GM23338 (cell line): ENCODE results near the gene EPHB6.

Source experiments
- EZH2 ChIP-seq: fragments of 200-600 bp; sonication (generic); IDR thresholded peaks from one replicate; pipeline ENCODE4 v1.8.0; 2017; ENCODE audit warnings: antibody characterized with exemption, mild to moderate bottlenecking, low read depth; ENCODE audit not compliant: unreplicated experiment
- JUNB ChIP-seq: IDR thresholded peaks from one replicate; pipeline ENCODE4 v1.6.1; 2016; ENCODE audit warnings: antibody characterized with exemption; ENCODE audit not compliant: unreplicated experiment
- POLR2AphosphoS5 ChIP-seq: IDR thresholded peaks from 2 replicates; pipeline ENCODE4 v1.6.1; 2016; ENCODE audit warnings: antibody characterized with exemption, low read depth
- REST ChIP-seq: IDR thresholded peaks from one replicate; pipeline ENCODE4 v1.6.1; 2018; ENCODE audit warnings: antibody characterized with exemption; ENCODE audit not compliant: unreplicated experiment
- ZNF462 ChIP-seq: fragments of 250-450 bp; sonication (Bioruptor Pico); IDR thresholded peaks from 2 replicates; pipeline ENCODE4 v1.5.0; 2020; ENCODE audit warnings: mild to moderate bottlenecking, moderate library complexity
- TF ChIP-seq, protein P1 (sequence below), 2 experiments: fragments of 200-600 bp in 1 of 2; sonication (generic) in 1 of 2; conservative IDR thresholded peaks; 2 replicates each; pipeline versions ENCODE4 v1.5.1 to v1.6.1; 2016 to 2017; ENCODE audit warnings: antibody characterized with exemption in 2 of 2, low read depth in 2 of 2, mild to moderate bottlenecking in 2 of 2, moderate library complexity in 1 of 2

DNA sequence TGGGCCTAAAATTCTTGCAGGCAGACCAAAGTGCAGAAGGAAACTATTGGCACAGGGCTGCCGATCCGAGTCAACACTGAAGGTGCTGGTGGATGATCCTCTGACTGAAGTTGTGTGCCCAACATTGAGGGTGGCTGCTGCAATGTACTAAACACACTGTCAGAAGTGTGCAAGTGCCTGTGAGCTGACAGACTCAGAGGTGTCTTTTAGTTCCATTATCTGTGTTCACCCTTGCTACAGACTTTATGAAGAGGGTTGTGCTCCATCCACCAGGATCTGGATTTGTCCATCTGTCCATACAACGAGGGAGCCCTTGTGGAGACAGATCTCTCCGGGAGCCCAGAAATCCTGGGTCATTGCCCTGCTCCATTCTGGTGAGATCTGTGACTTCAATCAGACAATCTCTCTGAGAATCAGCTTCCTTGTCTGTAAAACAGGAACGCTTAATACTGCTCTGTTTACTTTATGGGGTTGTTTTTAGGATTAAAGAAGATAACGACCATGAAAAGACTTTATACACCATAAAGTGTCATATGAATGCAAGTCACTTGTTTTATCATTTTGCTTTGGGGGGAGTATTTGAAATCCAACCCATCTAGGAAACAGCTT, 40.2 kb downstream of the EPHB6 start:
- TF ChIP-seq, protein P1, sequence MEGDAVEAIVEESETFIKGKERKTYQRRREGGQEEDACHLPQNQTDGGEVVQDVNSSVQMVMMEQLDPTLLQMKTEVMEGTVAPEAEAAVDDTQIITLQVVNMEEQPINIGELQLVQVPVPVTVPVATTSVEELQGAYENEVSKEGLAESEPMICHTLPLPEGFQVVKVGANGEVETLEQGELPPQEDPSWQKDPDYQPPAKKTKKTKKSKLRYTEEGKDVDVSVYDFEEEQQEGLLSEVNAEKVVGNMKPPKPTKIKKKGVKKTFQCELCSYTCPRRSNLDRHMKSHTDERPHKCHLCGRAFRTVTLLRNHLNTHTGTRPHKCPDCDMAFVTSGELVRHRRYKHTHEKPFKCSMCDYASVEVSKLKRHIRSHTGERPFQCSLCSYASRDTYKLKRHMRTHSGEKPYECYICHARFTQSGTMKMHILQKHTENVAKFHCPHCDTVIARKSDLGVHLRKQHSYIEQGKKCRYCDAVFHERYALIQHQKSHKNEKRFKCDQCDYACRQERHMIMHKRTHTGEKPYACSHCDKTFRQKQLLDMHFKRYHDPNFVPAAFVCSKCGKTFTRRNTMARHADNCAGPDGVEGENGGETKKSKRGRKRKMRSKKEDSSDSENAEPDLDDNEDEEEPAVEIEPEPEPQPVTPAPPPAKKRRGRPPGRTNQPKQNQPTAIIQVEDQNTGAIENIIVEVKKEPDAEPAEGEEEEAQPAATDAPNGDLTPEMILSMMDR (conservative IDR thresholded peaks at IDR 0.05; ENCODE audit: low read depth in 2 of 2): no peak
- TF ChIP-seq EZH2 (no peak), POLR2AphosphoS5 (no peak), JUNB (no peak), REST (no peak), ZNF462 (CRISPR knock-in tag) (no peak)
